ENCODE measurements around the gene PRKCA.
A peak's percentile ranks its signal among the peaks of the same experiment; 100 is the strongest.

PRKCA gene

DNA sequence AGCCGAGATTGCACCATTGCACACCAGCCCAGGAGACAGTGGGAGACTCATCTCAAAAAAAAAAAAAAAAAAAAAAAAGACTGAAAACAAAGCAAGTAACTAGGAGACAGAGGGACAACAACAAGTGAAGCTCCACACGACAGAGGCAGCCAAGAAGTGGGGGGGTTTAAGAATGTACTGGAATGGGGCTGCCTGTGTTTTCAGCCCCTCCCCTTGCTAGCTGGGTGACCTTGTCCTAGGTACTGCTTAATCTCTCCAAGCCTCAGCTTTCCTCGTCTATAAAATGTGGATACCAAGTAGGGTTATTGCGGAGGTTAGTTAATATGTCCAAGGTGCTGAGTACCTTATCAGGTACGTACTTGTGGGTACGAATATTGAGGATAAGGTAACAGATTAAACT lies 368.7 kb downstream of the PRKCA start:
- DNase-seq (ENCODE audit: extremely low read depth, low read depth): no peak
- TF ChIP-seq, protein P1, sequence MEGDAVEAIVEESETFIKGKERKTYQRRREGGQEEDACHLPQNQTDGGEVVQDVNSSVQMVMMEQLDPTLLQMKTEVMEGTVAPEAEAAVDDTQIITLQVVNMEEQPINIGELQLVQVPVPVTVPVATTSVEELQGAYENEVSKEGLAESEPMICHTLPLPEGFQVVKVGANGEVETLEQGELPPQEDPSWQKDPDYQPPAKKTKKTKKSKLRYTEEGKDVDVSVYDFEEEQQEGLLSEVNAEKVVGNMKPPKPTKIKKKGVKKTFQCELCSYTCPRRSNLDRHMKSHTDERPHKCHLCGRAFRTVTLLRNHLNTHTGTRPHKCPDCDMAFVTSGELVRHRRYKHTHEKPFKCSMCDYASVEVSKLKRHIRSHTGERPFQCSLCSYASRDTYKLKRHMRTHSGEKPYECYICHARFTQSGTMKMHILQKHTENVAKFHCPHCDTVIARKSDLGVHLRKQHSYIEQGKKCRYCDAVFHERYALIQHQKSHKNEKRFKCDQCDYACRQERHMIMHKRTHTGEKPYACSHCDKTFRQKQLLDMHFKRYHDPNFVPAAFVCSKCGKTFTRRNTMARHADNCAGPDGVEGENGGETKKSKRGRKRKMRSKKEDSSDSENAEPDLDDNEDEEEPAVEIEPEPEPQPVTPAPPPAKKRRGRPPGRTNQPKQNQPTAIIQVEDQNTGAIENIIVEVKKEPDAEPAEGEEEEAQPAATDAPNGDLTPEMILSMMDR (IDR thresholded peaks at IDR 0.05; ENCODE audit: low read depth, low read length): no peak

DNA sequence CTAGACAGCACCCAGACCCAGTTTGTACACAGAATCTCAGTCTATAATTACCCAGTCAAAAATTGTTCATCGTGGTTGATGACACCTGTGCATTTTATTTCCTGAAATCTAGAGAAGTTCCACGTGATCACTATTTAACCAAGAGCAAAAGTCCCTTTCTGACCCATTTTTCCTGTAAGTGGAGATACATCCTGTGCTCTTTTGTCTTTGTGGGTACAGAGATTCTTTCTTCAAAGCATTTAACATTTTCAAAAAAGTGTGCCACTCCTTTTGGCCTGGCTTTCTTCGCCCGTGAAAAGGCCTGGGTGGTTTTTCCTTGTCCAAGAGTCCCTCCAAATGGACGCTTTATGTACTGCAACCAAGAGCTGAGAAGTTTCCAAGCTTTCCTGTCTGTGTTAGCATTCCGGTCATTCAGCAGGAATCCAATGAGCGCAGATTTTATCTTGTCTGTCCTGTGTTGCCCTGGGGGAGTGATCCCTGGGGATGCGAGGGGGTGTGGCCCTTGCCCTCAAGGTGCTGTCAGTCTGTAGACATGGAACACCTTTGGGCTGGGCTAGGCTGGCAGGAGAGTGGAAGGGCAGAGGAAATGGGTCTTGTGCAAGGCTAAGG lies 371.4 kb downstream of the PRKCA start:
- no peak for DNase-seq (ENCODE audit: extremely low read depth, low read depth)
- TF ChIP-seq, protein P1 (IDR thresholded peaks at IDR 0.05; ENCODE audit: low read depth, low read length): peak; percentile 82

DNA sequence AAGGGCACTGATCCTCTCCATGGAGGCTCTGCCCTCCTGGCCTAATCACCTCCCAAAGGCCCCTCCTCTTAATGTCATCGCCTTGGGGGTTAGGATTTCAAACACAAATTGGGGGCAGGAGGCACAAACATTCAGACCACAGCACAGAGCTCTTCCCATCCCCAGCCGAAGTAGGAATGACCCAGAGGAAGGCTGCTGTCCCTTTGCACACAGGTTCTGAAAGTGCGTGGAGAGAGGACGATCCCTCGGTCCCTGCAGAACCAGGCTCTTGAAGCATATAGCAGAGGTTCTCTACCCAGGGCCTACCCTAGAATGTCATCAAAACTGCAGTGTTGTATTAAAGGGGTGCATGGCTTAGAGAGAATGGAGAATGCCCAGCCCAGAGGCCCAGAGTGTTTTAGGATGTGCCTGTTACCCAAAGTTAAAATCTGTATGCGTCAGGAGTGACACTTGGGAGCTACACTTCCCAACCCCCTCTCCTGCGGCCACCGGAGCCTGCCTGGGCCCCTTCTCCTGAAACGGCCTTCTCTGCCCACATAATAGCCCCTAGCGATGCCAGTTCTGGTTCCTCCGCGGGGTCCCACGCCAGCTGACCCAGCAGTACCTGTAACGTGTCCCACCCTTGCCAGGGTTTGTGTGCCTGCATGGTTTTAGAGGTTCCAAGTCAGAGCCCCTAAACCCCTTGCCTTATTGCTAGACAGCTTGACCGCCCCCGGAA lies 373.0 kb downstream of the PRKCA start:
- TF ChIP-seq, protein P1 (IDR thresholded peaks at IDR 0.05; ENCODE audit: low read depth, low read length): no peak
- no peak for DNase-seq (ENCODE audit: extremely low read depth, low read depth)

DNA sequence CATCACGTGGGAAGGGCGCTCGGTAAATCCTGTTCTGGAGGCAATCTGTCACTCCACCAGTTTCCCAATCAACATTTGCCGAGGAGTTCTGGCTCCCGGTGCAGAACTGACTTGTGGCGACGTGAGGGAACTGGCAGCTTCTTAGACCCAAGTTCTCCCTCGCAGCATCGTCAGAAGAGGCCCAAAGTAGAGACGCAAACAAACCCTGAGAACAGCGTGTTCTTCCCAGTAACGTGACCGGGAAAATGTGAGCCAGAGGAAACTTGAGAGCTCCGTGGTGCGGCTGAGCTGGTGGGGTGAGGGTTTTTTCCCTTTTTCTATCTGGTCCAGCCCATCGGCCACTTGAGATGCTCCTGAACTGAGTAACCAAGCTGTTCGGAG lies 373.6 kb downstream of the PRKCA start:
- TF ChIP-seq, protein P1 (IDR thresholded peaks at IDR 0.05; ENCODE audit: low read depth, low read length): no peak

DNA sequence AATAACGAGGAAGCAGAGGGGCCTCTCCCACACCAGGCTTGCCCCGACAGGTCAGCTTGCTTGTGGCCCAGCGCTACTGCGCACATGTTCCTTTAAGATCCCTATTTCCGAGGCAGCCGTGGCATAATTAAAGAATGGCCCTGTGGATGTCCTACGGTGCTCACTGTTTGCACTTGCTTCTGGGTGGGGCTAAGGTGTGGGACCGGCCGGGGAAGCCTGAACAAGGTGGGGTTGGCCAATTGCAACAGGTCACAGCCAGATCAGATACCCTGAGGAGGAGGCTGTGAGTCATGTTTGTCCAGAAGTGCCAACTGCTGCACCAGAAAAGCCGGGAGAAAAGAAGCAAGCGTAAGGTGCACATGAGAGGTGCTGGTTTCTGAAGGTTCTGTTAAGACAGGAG lies 374.0 kb downstream of the PRKCA start:
- no peak for DNase-seq (ENCODE audit: extremely low read depth, low read depth)
- TF ChIP-seq, protein P1 (IDR thresholded peaks at IDR 0.05; ENCODE audit: low read depth, low read length): no peak

More for the DNA sequence above, 373.6 kb downstream of the PRKCA start:
- no peak for DNase-seq (ENCODE audit: extremely low read depth, low read depth)

DNA sequence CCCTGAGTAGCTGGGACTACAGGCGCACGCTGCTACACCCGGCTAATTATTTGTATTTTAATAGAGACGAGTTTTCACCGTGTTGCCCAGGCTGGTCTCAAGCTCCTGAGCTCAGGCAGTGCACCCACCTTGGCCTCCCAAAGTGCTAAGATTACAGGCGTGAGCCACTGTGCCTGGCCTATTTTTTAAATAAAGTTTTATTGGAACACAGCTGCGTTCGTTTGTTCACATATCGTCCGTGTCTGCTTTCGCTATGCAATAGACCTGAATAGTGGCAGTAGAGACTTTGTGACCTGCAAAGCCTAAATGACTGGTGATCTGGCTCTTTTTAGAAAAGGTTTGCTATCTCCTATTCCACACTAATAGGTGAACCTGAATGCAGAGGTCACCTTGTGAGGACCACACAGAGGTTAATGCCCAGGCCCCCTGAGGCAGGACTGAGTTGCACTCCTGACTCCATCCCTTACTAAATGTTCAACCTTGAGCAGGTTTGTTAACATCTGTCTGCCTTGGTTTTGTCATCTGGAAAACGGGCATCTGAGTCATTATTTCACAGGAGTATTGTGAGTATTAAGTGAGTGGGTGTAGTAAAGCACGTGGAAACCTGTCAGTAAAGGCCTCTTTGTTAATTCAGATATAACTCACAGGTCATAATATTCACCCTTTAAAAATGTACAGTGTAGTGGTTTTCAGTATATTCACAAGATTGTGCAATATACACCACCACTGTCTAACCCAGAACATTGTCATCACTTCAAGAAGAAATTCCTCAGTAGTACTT lies 375.0 kb downstream of the PRKCA start:
- DNase-seq (ENCODE audit: extremely low read depth, low read depth): no peak
- TF ChIP-seq, protein P1 (IDR thresholded peaks at IDR 0.05; ENCODE audit: low read depth, low read length): no peak

DNA sequence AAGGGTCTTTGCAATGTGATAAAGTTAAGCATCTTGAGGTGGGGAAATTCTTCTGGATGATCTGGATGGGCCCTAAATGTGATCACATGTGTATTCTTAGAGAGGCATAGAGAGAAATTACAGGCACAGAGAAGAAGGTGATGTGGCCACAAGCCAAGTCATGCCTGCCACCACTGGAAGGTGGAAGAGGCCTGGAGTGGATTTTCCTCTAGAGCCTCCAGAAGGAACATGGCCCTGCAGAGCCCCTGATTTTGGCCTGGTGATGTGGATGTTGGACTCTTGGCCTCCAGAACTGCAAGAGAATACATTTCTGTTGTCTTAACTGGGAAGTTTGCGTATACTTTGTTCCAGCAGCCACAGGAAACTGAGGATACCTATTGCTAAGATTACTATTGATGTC lies 375.6 kb downstream of the PRKCA start:
- TF ChIP-seq, protein P1 (IDR thresholded peaks at IDR 0.05; ENCODE audit: low read depth, low read length): no peak
- DNase-seq (ENCODE audit: extremely low read depth, low read depth): no peak

All from AG09319 (cell line).